ENCODE data around the gene PARD3. TPM values are rescaled to one million over a fixed set of nuclear protein-coding genes. Genes with fewer than 3 reads are reported as not detected.
A peak's percentile ranks its signal among the peaks of the same experiment; 100 is the strongest.

Gene PARD3
- total RNA-seq, 1 donor from 2014 or later, result 35.4 TPM

DNA sequence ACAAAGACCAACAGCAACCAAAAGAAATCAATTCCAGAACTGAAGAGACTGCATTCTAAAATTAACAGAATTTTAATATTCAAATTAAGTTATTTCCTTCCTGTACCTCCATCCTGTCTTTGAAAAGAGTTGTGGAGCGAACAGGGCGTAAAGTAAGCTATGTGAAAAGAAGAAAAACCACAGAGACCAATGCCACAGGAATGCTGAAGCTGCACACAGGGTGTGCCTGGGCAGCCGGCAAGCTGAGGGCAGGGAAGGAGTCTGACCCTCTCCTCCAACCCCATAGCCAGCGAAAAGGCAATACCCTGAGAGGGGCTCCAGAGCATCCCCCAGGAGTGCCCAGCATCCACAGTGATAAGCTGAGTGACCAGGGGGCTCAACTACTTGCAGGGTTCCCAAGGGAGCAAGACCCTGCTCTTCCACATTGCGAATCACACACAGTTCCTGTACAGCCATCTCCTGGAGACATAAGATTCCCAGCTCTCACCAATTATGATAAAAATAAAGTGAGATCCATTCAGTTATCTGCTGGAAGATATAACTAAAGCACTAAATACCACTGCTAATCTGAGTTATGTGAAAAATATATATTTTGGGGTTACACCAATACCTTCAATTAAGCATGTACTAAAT lies 93.8 kb downstream of the PARD3 start:
- no peaks in the 10 kb centered on the region for H3K36me3 ChIP-seq (ENCODE audit: insufficient read depth, low read length)
- FAIRE-seq (no peak), DNase-seq (ENCODE audit: low read depth) (peak; percentile 79)
- H3K4me3 ChIP-seq (ENCODE audit: insufficient read depth, low read depth, low read length), result no peak overlapping the region
- peak overlapping the region; percentile 29 for H3K9ac ChIP-seq (ENCODE audit: low read length)
- TF ChIP-seq EZH2 (IDR thresholded peaks at IDR 0.05; ENCODE audit: insufficient read depth, low read length) (no peak), CTCF (IDR thresholded peaks at IDR 0.05; ENCODE audit: insufficient read depth, low read depth, low read length) (no peak)
- H2AFZ ChIP-seq (ENCODE audit: low read depth, low read length), result no peak overlapping the region
- peak overlapping the region; percentile 80 for H3K4me2 ChIP-seq (ENCODE audit: low read length)
- Mint-ChIP-seq H3K4me1 (ENCODE audit: low read depth, unreplicated experiment) (peaks cover 45% of the 10 kb centered on the region), H3K9me3 (ENCODE audit: unreplicated experiment) (no peaks in the 10 kb centered on the region), H3K4me3 (ENCODE audit: unreplicated experiment) (no peak overlapping the region), H3K27me3 (ENCODE audit: low read depth, unreplicated experiment) (no peaks in the 10 kb centered on the region), H3K27ac (ENCODE audit: unreplicated experiment) (peak overlapping the region; percentile 92), H3K36me3 (ENCODE audit: low read depth, unreplicated experiment) (no peaks in the 10 kb centered on the region)
- peak overlapping the region; percentile 28 for H3K27ac ChIP-seq (ENCODE audit: low read depth, low read length)
- peaks cover 23% of the 10 kb centered on the region for H3K4me1 ChIP-seq (ENCODE audit: insufficient read depth, low read length)
- no peaks in the 10 kb centered on the region for H3K27me3 ChIP-seq (ENCODE audit: insufficient read depth, low read length)
- H3K79me2 ChIP-seq (ENCODE audit: insufficient read depth, low read length), result peaks cover 26% of the 10 kb centered on the region
- peaks cover 41% of the 10 kb centered on the region for H4K20me1 ChIP-seq (ENCODE audit: insufficient read depth, low read length)
- H3K9me3 ChIP-seq (ENCODE audit: insufficient read depth, low read depth, low read length), result no peaks in the 10 kb centered on the region

DNA sequence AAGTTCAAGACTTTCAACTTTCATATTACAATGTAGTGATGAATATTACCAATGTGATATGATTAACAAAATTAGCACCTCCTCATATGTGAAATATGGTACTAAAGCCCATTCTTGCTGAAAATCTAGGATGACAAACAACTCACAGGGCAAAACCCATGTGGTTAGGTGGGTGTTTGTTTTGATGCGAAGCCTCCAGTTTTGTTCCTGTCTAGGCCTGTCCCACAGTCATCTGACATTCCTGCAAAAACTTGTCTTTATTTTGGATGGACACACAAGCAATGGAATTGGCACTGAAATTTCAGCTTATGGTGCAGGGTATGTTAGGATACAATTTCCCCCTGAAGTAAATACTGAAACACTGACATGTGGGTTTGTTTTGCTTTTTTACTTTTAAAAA lies 95.3 kb downstream of the PARD3 start:
- Mint-ChIP-seq H3K36me3 (ENCODE audit: low read depth, unreplicated experiment) (no peaks in the 10 kb centered on the region), H3K27me3 (ENCODE audit: low read depth, unreplicated experiment) (no peaks in the 10 kb centered on the region), H3K4me3 (ENCODE audit: unreplicated experiment) (no peak overlapping the region), H3K4me1 (ENCODE audit: low read depth, unreplicated experiment) (peaks cover 46% of the 10 kb centered on the region), H3K27ac (ENCODE audit: unreplicated experiment) (no peak overlapping the region), H3K9me3 (ENCODE audit: unreplicated experiment) (no peaks in the 10 kb centered on the region)
- H3K9ac ChIP-seq (ENCODE audit: low read length), result no peak overlapping the region
- peaks cover 22% of the 10 kb centered on the region for H3K4me1 ChIP-seq (ENCODE audit: insufficient read depth, low read length)
- TF ChIP-seq CTCF (IDR thresholded peaks at IDR 0.05; ENCODE audit: insufficient read depth, low read depth, low read length) (no peak), EZH2 (IDR thresholded peaks at IDR 0.05; ENCODE audit: insufficient read depth, low read length) (no peak)
- H3K27me3 ChIP-seq (ENCODE audit: insufficient read depth, low read length), result no peaks in the 10 kb centered on the region
- peaks cover 44% of the 10 kb centered on the region for H4K20me1 ChIP-seq (ENCODE audit: insufficient read depth, low read length)
- DNase-seq (ENCODE audit: low read depth), result no peak
- no peak overlapping the region for H3K27ac ChIP-seq (ENCODE audit: low read depth, low read length)
- H3K4me2 ChIP-seq (ENCODE audit: low read length), result no peak overlapping the region
- H3K79me2 ChIP-seq (ENCODE audit: insufficient read depth, low read length), result peaks cover 40% of the 10 kb centered on the region
- peak; percentile 17 for FAIRE-seq
- no peak overlapping the region for H3K4me3 ChIP-seq (ENCODE audit: insufficient read depth, low read depth, low read length)
- H3K9me3 ChIP-seq (ENCODE audit: insufficient read depth, low read depth, low read length), result no peaks in the 10 kb centered on the region
- H2AFZ ChIP-seq (ENCODE audit: low read depth, low read length), result no peak overlapping the region
- H3K36me3 ChIP-seq (ENCODE audit: insufficient read depth, low read length), result no peaks in the 10 kb centered on the region

DNA sequence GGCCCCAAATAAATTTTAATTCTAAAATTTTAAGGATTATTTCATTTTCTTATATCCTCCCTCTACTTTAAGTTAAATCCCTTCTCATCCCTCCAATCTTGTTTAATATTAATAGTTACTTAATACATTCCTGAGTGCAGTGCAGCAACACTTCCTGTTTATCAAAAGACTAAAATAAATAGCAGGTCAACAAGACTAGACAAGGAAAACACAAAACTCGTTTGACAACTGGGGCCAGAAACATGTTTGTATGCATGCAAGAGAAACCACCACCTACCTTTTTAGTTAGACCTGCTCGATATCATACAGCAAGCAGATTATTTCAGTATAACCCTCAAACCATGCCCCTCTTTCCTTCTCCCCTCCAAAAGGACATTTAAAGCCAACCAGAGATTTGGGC lies 95.8 kb downstream of the PARD3 start:
- FAIRE-seq (no peak), DNase-seq (ENCODE audit: low read depth) (no peak)
- no peak overlapping the region for H3K4me2 ChIP-seq (ENCODE audit: low read length)
- no peaks in the 10 kb centered on the region for H3K9me3 ChIP-seq (ENCODE audit: insufficient read depth, low read depth, low read length)
- Mint-ChIP-seq H3K36me3 (ENCODE audit: low read depth, unreplicated experiment) (no peaks in the 10 kb centered on the region), H3K4me1 (ENCODE audit: low read depth, unreplicated experiment) (peaks cover 42% of the 10 kb centered on the region), H3K9me3 (ENCODE audit: unreplicated experiment) (no peaks in the 10 kb centered on the region), H3K27ac (ENCODE audit: unreplicated experiment) (no peak overlapping the region), H3K27me3 (ENCODE audit: low read depth, unreplicated experiment) (no peaks in the 10 kb centered on the region), H3K4me3 (ENCODE audit: unreplicated experiment) (no peak overlapping the region)
- H2AFZ ChIP-seq (ENCODE audit: low read depth, low read length), result no peak overlapping the region
- no peak overlapping the region for H3K27ac ChIP-seq (ENCODE audit: low read depth, low read length)
- peaks cover 43% of the 10 kb centered on the region for H4K20me1 ChIP-seq (ENCODE audit: insufficient read depth, low read length)
- no peak overlapping the region for H3K4me3 ChIP-seq (ENCODE audit: insufficient read depth, low read depth, low read length)
- TF ChIP-seq EZH2 (IDR thresholded peaks at IDR 0.05; ENCODE audit: insufficient read depth, low read length) (no peak), CTCF (IDR thresholded peaks at IDR 0.05; ENCODE audit: insufficient read depth, low read depth, low read length) (no peak)
- no peak overlapping the region for H3K9ac ChIP-seq (ENCODE audit: low read length)
- H3K27me3 ChIP-seq (ENCODE audit: insufficient read depth, low read length), result no peaks in the 10 kb centered on the region
- H3K79me2 ChIP-seq (ENCODE audit: insufficient read depth, low read length), result peaks cover 41% of the 10 kb centered on the region
- no peaks in the 10 kb centered on the region for H3K36me3 ChIP-seq (ENCODE audit: insufficient read depth, low read length)
- H3K4me1 ChIP-seq (ENCODE audit: insufficient read depth, low read length), result peaks cover 20% of the 10 kb centered on the region

Data from astrocyte (in vitro differentiated cells and primary cell).